Activated naive CD4-positive, alpha-beta T cell treated with anti-CD3 and anti-CD28 coated beads, Interleukin-2, amount 10 ng/mL, durations not matched to agents 7 days and 5 days (primary cell): ENCODE data around the gene EXOC6.

ENCODE experiments used
- CTCF ChIA-PET: fragments of 350-600 bp; sonication (Branson Sonifier 250); formaldehyde crosslinking; loops from one replicate; lab custom pipeline; 2021; ENCODE audit warnings: antibody characterized with exemption; lab: Charles Lee
- DNase-seq: peaks from one replicate; pipeline ENCODE4 v3.0.0-alpha.2; 2020
- H3K27ac Mint-ChIP-seq: one replicate; pipeline ENCODE4 v1.8.0; 2021; ENCODE audit warnings: mild to moderate bottlenecking, moderate library complexity, mixed read lengths
- H3K27me3 Mint-ChIP-seq: one replicate; pipeline ENCODE4 v1.8.0; 2021; ENCODE audit warnings: mild to moderate bottlenecking, mixed read lengths
- H3K36me3 Mint-ChIP-seq: one replicate; pipeline ENCODE4 v1.8.0; 2021; ENCODE audit warnings: mixed read lengths
- H3K4me1 Mint-ChIP-seq: one replicate; pipeline ENCODE4 v1.8.0; 2021; ENCODE audit warnings: mixed read lengths
- H3K4me3 Mint-ChIP-seq: one replicate; pipeline ENCODE4 v1.8.0; 2021; ENCODE audit warnings: mild to moderate bottlenecking, moderate library complexity, mixed read lengths
- H3K9me3 Mint-ChIP-seq: one replicate; pipeline ENCODE4 v1.8.0; 2021; ENCODE audit warnings: mixed read lengths

EXOC6 gene

GRCh38 chr10:93067443-93068365 lies 219.4 kb downstream of the EXOC6 start:
- no peak overlapping the region for H3K4me3 Mint-ChIP-seq
- no peaks in the 10 kb centered on the region for H3K9me3 Mint-ChIP-seq
- H3K27me3 Mint-ChIP-seq, result peaks cover 100% of the 10 kb centered on the region
- H3K36me3 Mint-ChIP-seq, result no peaks in the 10 kb centered on the region
- CTCF ChIA-PET, result interaction anchor here (0.7 to 3.5 kb wide), 4 partner anchors 9 to 291 kb away, joined by 4 to 15 read pairs (median 4); no protein-coding TSS in a partner anchor
- H3K4me1 Mint-ChIP-seq, result peaks cover 16% of the 10 kb centered on the region
- DNase-seq, result no peak
- H3K27ac Mint-ChIP-seq, result no peak overlapping the region

DNA sequence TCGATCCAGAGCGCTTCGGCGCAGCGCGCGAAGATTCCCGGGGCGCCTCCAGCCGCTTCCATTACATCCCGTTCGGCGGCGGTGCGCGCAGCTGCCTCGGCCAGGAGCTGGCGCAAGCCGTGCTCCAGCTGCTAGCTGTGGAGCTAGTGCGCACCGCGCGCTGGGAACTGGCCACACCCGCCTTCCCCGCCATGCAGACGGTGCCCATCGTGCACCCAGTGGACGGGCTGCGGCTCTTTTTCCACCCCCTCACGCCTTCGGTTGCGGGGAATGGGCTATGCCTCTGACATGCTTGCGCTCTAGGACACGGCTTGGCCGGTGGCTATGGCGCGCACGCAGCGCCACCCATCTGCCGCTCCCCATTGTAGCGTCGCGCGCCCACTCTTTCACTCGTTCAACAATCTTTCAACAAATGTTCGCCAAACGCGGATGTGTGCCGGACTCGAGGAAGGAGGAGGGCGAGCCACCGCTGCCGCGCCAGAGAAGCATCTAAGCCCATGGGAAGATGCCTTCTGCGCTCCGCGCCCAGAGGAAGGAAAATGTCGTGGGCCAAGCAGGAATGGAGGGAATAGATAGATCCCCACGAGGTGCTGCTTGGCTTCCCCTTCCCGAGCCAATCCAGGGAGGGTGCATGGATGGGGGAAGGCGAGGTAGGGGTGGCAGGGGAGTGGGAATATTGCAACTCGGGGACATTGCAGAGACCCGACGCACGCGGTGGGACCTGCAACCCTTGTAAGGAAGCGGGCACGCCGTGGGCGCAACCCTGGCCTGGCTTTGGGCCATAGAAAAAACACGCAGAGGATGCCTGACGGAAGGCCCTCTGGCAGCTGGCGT lies 220.3 kb downstream of the EXOC6 start:
- no peaks in the 10 kb centered on the region for H3K9me3 Mint-ChIP-seq
- CTCF ChIA-PET, result interaction anchor here (1.4 to 3.5 kb wide), 3 partner anchors 8 to 290 kb away, joined by 4 to 15 read pairs (median 5); no protein-coding TSS in a partner anchor
- peaks cover 17% of the 10 kb centered on the region for H3K4me1 Mint-ChIP-seq
- H3K36me3 Mint-ChIP-seq, result no peaks in the 10 kb centered on the region
- peaks cover 100% of the 10 kb centered on the region for H3K27me3 Mint-ChIP-seq
- H3K27ac Mint-ChIP-seq, result no peak overlapping the region
- H3K4me3 Mint-ChIP-seq, result no peak overlapping the region
- DNase-seq, result no peak

- Mint-ChIP-seq H3K27me3 (peaks cover 100% of the 10 kb centered on the region), H3K4me3 (no peak overlapping the region), H3K36me3 (peaks cover under 1% of the 10 kb centered on the region), H3K4me1 (peaks cover 16% of the 10 kb centered on the region), H3K27ac (no peak overlapping the region), H3K9me3 (no peaks in the 10 kb centered on the region)
- CTCF ChIA-PET, result no interaction called here
- no peak for DNase-seq
Observed at GRCh38 chr10:93069245-93069561, 220.9 kb downstream of the EXOC6 start.

DNA sequence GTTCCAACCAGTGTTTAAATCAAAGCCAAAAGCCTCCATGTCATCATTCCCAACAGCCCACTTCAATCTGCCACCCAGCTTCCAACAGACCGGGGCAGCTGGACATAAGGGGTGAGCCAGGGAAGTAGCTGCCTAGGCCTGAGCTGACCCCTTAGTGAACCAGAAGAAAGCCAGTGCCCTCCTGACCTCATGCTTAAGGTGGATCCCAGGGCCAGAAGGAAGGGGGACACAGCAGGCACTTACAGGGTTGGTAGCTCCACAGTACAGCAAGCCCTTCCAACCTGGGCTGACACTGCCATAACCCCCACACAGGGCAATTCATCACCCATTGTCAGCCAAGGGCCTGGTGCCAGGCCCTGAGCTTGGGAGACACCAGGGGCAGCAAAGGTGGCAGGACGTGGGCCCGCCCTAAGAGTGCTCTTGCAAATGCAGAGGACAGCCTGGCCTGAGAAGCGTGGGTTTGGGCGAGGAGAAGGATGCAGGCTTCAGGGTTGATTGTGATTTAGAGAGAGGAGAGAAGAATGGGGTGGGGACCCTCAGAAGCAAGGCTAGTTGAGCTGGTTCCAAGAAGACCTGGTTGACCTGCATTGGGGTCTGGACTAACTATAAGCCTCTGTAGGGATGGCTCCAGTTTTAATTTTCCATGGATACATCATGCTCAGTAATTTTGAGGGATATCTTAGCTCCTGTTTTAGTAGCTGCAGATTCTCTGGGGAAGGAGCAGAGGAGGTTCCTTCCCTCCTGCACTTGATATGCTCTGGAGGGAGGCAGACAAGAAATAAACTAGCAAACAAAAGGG lies 222.3 kb downstream of the EXOC6 start:
- H3K9me3 Mint-ChIP-seq, result no peaks in the 10 kb centered on the region
- H3K4me3 Mint-ChIP-seq, result no peak overlapping the region
- CTCF ChIA-PET, result interaction anchor here (1.0 to 1.1 kb wide), 2 partner anchors 9 to 287 kb away, joined by 3 to 5 read pairs; no protein-coding TSS in a partner anchor
- peaks cover 24% of the 10 kb centered on the region for H3K4me1 Mint-ChIP-seq
- H3K27me3 Mint-ChIP-seq, result peaks cover 100% of the 10 kb centered on the region
- DNase-seq, result no peak
- peaks cover 5% of the 10 kb centered on the region for H3K36me3 Mint-ChIP-seq
- H3K27ac Mint-ChIP-seq, result no peak overlapping the region

- H3K4me1 Mint-ChIP-seq, result peaks cover 27% of the 10 kb centered on the region
Observed at GRCh38 chr10:93071177-93071472, 222.8 kb downstream of the EXOC6 start.

GRCh38 chr10:93071674-93072224 lies 223.4 kb downstream of the EXOC6 start:
- H3K27ac Mint-ChIP-seq, result peak overlapping the region; percentile 30
- CTCF ChIA-PET, result interaction anchor here (2.3 kb wide), 1 partner anchor 10 kb away, joined by 7 read pairs; no protein-coding TSS in a partner anchor
- H3K4me3 Mint-ChIP-seq, result no peak overlapping the region
- H3K36me3 Mint-ChIP-seq, result peaks cover 5% of the 10 kb centered on the region
- DNase-seq, result no peak
- H3K27me3 Mint-ChIP-seq, result peaks cover 98% of the 10 kb centered on the region
- no peaks in the 10 kb centered on the region for H3K9me3 Mint-ChIP-seq
- H3K4me1 Mint-ChIP-seq, result peaks cover 27% of the 10 kb centered on the region

More at GRCh38 chr10:93071177-93071472, 222.8 kb downstream of the EXOC6 start:
- DNase-seq, result no peak
- H3K27me3 Mint-ChIP-seq, result peaks cover 100% of the 10 kb centered on the region
- CTCF ChIA-PET, result interaction anchor here (1.1 kb wide), 1 partner anchor 9 kb away, joined by 5 read pairs; no protein-coding TSS in a partner anchor
- no peaks in the 10 kb centered on the region for H3K9me3 Mint-ChIP-seq
- H3K4me3 Mint-ChIP-seq, result no peak overlapping the region
- H3K36me3 Mint-ChIP-seq, result peaks cover 5% of the 10 kb centered on the region
- H3K27ac Mint-ChIP-seq, result no peak overlapping the region

DNA sequence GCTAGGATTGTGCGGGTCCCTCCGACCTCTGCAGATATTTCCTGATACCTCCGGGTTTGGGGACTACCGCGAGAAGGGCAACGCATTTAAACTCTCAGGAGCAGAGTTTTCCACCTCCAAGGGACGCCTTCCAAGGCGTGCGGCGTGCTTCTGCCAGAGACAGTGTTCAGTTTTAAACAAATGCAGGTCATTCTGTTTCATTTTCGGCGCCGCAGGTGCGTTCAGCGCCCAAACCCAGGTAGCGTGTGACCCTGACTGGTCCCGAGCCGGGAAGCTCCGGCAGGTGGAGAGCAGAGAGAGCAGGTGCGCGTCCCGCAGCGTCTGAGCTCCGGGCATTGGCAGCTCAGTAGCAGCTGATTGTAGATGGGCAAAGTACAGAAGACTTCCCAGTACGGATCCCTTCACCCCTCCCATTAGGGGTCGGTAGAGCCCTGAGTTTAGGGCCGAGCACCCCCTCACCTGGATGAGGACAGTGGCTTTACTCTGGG lies 223.9 kb downstream of the EXOC6 start:
- Mint-ChIP-seq H3K4me1 (peaks cover 27% of the 10 kb centered on the region), H3K36me3 (peaks cover 5% of the 10 kb centered on the region)
- CTCF ChIA-PET, result interaction anchor here (1.2 to 2.3 kb wide), 2 partner anchors 11 to 107 kb away, joined by 3 to 7 read pairs; no protein-coding TSS in a partner anchor

GRCh38 chr10:93072713-93073538 lies 224.6 kb downstream of the EXOC6 start:
- H3K36me3 Mint-ChIP-seq, result peaks cover 5% of the 10 kb centered on the region
- no peak overlapping the region for H3K27ac Mint-ChIP-seq
- DNase-seq, result no peak
- no peak overlapping the region for H3K4me3 Mint-ChIP-seq
- peaks cover 27% of the 10 kb centered on the region for H3K4me1 Mint-ChIP-seq
- peaks cover 94% of the 10 kb centered on the region for H3K27me3 Mint-ChIP-seq
- H3K9me3 Mint-ChIP-seq, result no peaks in the 10 kb centered on the region
- CTCF ChIA-PET, result interaction anchor here (0.8 to 2.3 kb wide), 3 partner anchors 11 to 409 kb away, joined by 3 to 7 read pairs (median 3); partner anchors contain the start of gene MYOF

More for the DNA sequence above, 223.9 kb downstream of the EXOC6 start:
- no peaks in the 10 kb centered on the region for H3K9me3 Mint-ChIP-seq
- H3K4me3 Mint-ChIP-seq, result no peak overlapping the region
- peaks cover 96% of the 10 kb centered on the region for H3K27me3 Mint-ChIP-seq
- peak overlapping the region; percentile 30 for H3K27ac Mint-ChIP-seq
- DNase-seq, result no peak

DNA sequence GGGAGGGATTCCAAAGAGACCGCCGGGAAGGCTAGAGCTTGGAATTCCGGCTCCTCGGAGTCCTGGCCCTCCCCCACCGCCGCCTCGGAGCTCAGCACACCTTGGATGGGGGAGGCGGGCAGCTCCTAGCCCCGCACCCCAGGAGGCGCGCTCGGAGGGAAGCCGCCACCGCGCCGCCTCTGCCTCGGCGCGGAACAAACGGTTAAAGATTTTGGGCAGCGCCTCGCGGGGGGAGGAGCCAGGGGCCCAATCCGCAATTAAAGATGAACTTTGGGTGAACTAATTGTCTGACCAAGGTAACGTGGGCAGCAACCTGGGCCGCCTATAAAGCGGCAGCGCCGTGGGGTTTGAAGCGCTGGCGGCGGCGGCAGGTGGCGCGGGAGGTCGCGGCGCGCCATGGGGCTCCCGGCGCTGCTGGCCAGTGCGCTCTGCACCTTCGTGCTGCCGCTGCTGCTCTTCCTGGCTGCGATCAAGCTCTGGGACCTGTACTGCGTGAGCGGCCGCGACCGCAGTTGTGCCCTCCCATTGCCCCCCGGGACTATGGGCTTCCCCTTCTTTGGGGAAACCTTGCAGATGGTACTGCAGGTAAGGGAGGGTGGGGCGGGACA lies 225.3 kb downstream of the EXOC6 start, which contains the start of gene CYP26A1:
TSS of gene CYP26A1 (plus strand) at position 355 of the 608 bp plus-strand sequence. CDS start at position 397, 42 bp downstream.
- H3K4me3 Mint-ChIP-seq, result peak within 1 kb of the TSS; percentile 58
- peaks cover 92% of the 10 kb centered on the region for H3K27me3 Mint-ChIP-seq
- H3K4me1 Mint-ChIP-seq, result peaks cover 25% of the 10 kb centered on the region
- H3K36me3 Mint-ChIP-seq, result peaks cover 5% of the 10 kb centered on the region
- DNase-seq, result no peak
- CTCF ChIA-PET, result interaction anchor here (0.8 to 2.3 kb wide), 3 partner anchors 12 to 409 kb away, joined by 3 to 7 read pairs (median 3); partner anchors contain the start of gene MYOF
- H3K9me3 Mint-ChIP-seq, result no peaks in the 10 kb centered on the region
- H3K27ac Mint-ChIP-seq, result peak within 1 kb of the TSS; percentile 74

DNA sequence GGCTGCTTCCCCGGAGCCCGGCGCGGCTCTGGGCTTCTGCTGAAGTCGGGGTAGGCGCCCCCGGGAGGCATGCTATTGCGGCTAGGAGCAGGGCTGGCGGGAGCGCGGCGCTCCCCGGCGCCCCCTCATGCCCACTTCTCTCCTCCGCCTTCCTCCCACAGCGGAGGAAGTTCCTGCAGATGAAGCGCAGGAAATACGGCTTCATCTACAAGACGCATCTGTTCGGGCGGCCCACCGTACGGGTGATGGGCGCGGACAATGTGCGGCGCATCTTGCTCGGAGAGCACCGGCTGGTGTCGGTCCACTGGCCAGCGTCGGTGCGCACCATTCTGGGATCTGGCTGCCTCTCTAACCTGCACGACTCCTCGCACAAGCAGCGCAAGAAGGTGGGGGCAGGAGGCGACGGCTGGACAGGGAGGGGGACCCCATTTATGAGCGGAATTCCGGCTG lies 225.9 kb downstream of the EXOC6 start:
- H3K9me3 Mint-ChIP-seq, result no peaks in the 10 kb centered on the region
- peak overlapping the region; percentile 74 for H3K27ac Mint-ChIP-seq
- H3K27me3 Mint-ChIP-seq, result peaks cover 91% of the 10 kb centered on the region
- no peak for DNase-seq
- CTCF ChIA-PET, result no interaction called here
- H3K4me1 Mint-ChIP-seq, result peaks cover 24% of the 10 kb centered on the region
- H3K4me3 Mint-ChIP-seq, result peak overlapping the region; percentile 58
- H3K36me3 Mint-ChIP-seq, result peaks cover 5% of the 10 kb centered on the region

DNA sequence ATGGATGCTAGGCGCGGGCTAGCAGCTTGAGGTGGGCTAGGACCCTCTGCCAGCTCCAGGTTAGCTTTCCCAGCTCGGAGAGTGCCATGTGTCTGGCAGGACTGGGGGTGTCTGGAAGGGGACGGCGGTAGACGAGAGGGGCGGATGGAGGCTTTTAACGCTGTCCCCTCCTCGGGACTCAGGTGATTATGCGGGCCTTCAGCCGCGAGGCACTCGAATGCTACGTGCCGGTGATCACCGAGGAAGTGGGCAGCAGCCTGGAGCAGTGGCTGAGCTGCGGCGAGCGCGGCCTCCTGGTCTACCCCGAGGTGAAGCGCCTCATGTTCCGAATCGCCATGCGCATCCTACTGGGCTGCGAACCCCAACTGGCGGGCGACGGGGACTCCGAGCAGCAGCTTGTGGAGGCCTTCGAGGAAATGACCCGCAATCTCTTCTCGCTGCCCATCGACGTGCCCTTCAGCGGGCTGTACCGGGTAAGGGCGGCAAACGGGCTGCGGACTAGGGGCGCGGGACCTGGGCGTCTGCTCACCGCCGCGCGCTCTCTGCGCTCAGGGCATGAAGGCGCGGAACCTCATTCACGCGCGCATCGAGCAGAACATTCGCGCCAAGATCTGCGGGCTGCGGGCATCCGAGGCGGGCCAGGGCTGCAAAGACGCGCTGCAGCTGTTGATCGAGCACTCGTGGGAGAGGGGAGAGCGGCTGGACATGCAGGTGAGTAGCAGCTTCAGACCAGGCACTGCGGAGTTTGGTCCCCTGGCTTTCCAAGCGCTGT lies 226.5 kb downstream of the EXOC6 start:
- H3K4me1 Mint-ChIP-seq, result peaks cover 24% of the 10 kb centered on the region
- peaks cover 88% of the 10 kb centered on the region for H3K27me3 Mint-ChIP-seq
- peaks cover 5% of the 10 kb centered on the region for H3K36me3 Mint-ChIP-seq
- CTCF ChIA-PET, result interaction anchor here (1.1 to 4.7 kb wide), 3 partner anchors 8 to 282 kb away, joined by 3 to 15 read pairs (median 8); no protein-coding TSS in a partner anchor
- no peaks in the 10 kb centered on the region for H3K9me3 Mint-ChIP-seq
- no peak overlapping the region for H3K27ac Mint-ChIP-seq
- peak overlapping the region; percentile 58 for H3K4me3 Mint-ChIP-seq
- no peak for DNase-seq
